IMR-90 (cell line): ENCODE data around the gene FNDC3B. TPM values are rescaled to one million over a fixed set of nuclear protein-coding genes. Genes with fewer than 3 reads are reported as not detected.

Experiments
- ATAC-seq: fragments of 200-7000 bp; cut with Tn5 transposase; 2 replicates; pipeline ENCODE4 v1.9.1; 2020; ENCODE audit warnings: low read depth, mild to moderate bottlenecking, moderate library complexity
- BruUV-seq: library from RNA; stranded (reverse); fragments of 400-500 nt; replicated peaks from 2 replicates; lab custom pipeline; 2021; lab: Mats Ljungman, UMichigan
- CTCF ChIA-PET: fragments of 300-600 bp; formaldehyde crosslinking; extraction: SDS; loops from one replicate; lab custom pipeline; 2021; ENCODE audit warnings: antibody characterized with exemption; lab: Yijun Ruan, JAX
- POLR2A ChIA-PET: fragments of 300-600 bp; sonication (Branson Sonifier 250); formaldehyde crosslinking; loops from one replicate; lab custom pipeline; 2022; ENCODE audit warnings: antibody characterized with exemption; ENCODE audit not compliant: unreplicated experiment; lab: Charles Lee
- DNase-seq: peaks from one replicate; pipeline ENCODE4 v3.0.0; 2013
- H2AFZ ChIP-seq: replicated peaks from 2 replicates; pipeline ENCODE3; 2013; ENCODE audit warnings: low read length, mild to moderate bottlenecking; ENCODE audit not compliant: poor library complexity
- H2AK5ac ChIP-seq: 2 replicates; pipeline ENCODE4 v1.6.1; 2013; ENCODE audit warnings: low read depth, low read length, inconsistent platforms
- H2AK9ac ChIP-seq: replicated peaks from 2 replicates; pipeline ENCODE3; 2013; ENCODE audit warnings: mild to moderate bottlenecking, low read depth, low read length, moderate library complexity; ENCODE audit not compliant: poor library complexity
- H2BK120ac ChIP-seq: 2 replicates; pipeline ENCODE4 v1.6.1; 2013; ENCODE audit warnings: low read depth, low read length, inconsistent platforms
- H2BK15ac ChIP-seq: 3 replicates; pipeline ENCODE4 v1.6.1; 2013; ENCODE audit warnings: low read depth, low read length, inconsistent platforms
- H2BK20ac ChIP-seq: 2 replicates; pipeline ENCODE4 v1.6.1; 2013; ENCODE audit warnings: low read depth, mild to moderate bottlenecking, inconsistent platforms, low read length, moderate library complexity
- H2BK5ac ChIP-seq: 2 replicates; pipeline ENCODE4 v1.6.1; 2013; ENCODE audit warnings: mild to moderate bottlenecking, low read depth, low read length, inconsistent platforms; ENCODE audit not compliant: poor library complexity, severe bottlenecking
- H3K14ac ChIP-seq: replicated peaks from 2 replicates; pipeline ENCODE4 v1.6.1; 2013; ENCODE audit warnings: low read depth, low read length, inconsistent platforms
- H3K18ac ChIP-seq: 2 replicates; pipeline ENCODE4 v1.6.1; 2013; ENCODE audit warnings: low read depth, low read length, control low read depth
- H3K23ac ChIP-seq: 2 replicates; pipeline ENCODE4 v1.6.1; 2013; ENCODE audit warnings: low read depth, low read length, inconsistent platforms
- H3K27ac ChIP-seq: 2 replicates; pipeline ENCODE4 v1.5.1; 2013; ENCODE audit warnings: mild to moderate bottlenecking, control low read depth, low read length; ENCODE audit not compliant: insufficient read depth
- H3K27me3 ChIP-seq: 2 replicates; pipeline ENCODE4 v1.6.1; 2013; ENCODE audit warnings: low read length; ENCODE audit not compliant: control insufficient read depth, insufficient read depth
- H3K36me3 ChIP-seq: 2 replicates; pipeline ENCODE4 v1.6.1; 2013; ENCODE audit warnings: low read length, mixed read lengths; ENCODE audit not compliant: control insufficient read depth, insufficient read depth
- H3K4ac ChIP-seq: 2 replicates; pipeline ENCODE4 v1.6.1; 2013; ENCODE audit warnings: low read depth, low read length, inconsistent platforms
- H3K4me1 ChIP-seq: 2 replicates; pipeline ENCODE4 v1.6.1; 2013; ENCODE audit warnings: low read length, mixed read lengths; ENCODE audit not compliant: control insufficient read depth, insufficient read depth
- H3K4me2 ChIP-seq: 2 replicates; pipeline ENCODE4 v1.6.1; 2013; ENCODE audit warnings: low read depth, mild to moderate bottlenecking, control low read depth, low read length, moderate library complexity
- H3K4me3 ChIP-seq: 2 replicates; pipeline ENCODE4 v1.5.1; 2013; ENCODE audit warnings: low read depth, mild to moderate bottlenecking, control low read depth, low read length, moderate library complexity; ENCODE audit not compliant: insufficient read depth
- H3K56ac ChIP-seq: 2 replicates; pipeline ENCODE4 v1.6.1; 2013; ENCODE audit warnings: low read length, inconsistent platforms; ENCODE audit not compliant: insufficient read depth; ENCODE audit errors: extremely low read depth
- H3K79me1 ChIP-seq, 2 experiments: 2 replicates each; pipeline ENCODE4 v1.6.1; 2013; ENCODE audit warnings: low read length in 2 of 2, inconsistent platforms in 1 of 2, low read depth in 1 of 2
- H3K9ac ChIP-seq: 2 replicates; pipeline ENCODE4 v1.6.1; 2013; ENCODE audit warnings: low read depth, low read length, control low read depth
- H3K9me1 ChIP-seq: 2 replicates; pipeline ENCODE4 v1.6.1; 2013; ENCODE audit warnings: low read length, inconsistent platforms; ENCODE audit not compliant: insufficient read depth
- H3K9me3 ChIP-seq: 2 replicates; pipeline ENCODE4 v1.6.1; 2013; ENCODE audit warnings: low read length; ENCODE audit not compliant: control insufficient read depth, insufficient read depth
- H4K20me1 ChIP-seq: 2 replicates; pipeline ENCODE4 v1.6.1; 2013; ENCODE audit warnings: low read length, inconsistent platforms; ENCODE audit not compliant: insufficient read depth
- H4K5ac ChIP-seq: 2 replicates; pipeline ENCODE4 v1.6.1; 2013; ENCODE audit warnings: mild to moderate bottlenecking, low read depth, low read length, control low read depth
- H4K8ac ChIP-seq, 2 experiments: 2 replicates each; pipeline ENCODE4 v1.6.1; 2013; ENCODE audit warnings: low read depth in 2 of 2, low read length in 2 of 2, control low read depth in 1 of 2, inconsistent platforms in 1 of 2
- H4K91ac ChIP-seq: 2 replicates; pipeline ENCODE4 v1.6.1; 2013; ENCODE audit warnings: low read depth, low read length, inconsistent platforms; ENCODE audit not compliant: insufficient read depth
- BHLHE40 ChIP-seq: fragments of 150-350 bp; IDR thresholded peaks from 2 replicates; pipeline ENCODE4 v1.6.1; 2016; ENCODE audit warnings: mild to moderate bottlenecking, low read depth, low read length
- CEBPB ChIP-seq: IDR thresholded peaks from 2 replicates; pipeline ENCODE4 v1.6.1; 2012; ENCODE audit warnings: low read depth, low read length, improper control_type of control experiment
- CHD1 ChIP-seq: IDR thresholded peaks from 2 replicates; pipeline ENCODE4 v1.6.1; 2012; ENCODE audit warnings: low read depth, low read length, improper control_type of control experiment
- CTCF ChIP-seq: conservative IDR thresholded peaks from 2 replicates; pipeline ENCODE4 v1.5.1; 2012; ENCODE audit warnings: mild to moderate bottlenecking, low read depth, low read length, improper control_type of control experiment
- ELK1 ChIP-seq: fragments of 150-350 bp; IDR thresholded peaks from 2 replicates; pipeline ENCODE4 v1.6.1; 2016; ENCODE audit warnings: low read depth, mild to moderate bottlenecking, low read length, moderate library complexity, borderline replicate concordance
- FOS ChIP-seq: fragments of 150-350 bp; IDR thresholded peaks from 2 replicates; pipeline ENCODE4 v1.6.1; 2016; ENCODE audit warnings: low read depth, low read length
- MAFK ChIP-seq: IDR thresholded peaks from 2 replicates; pipeline ENCODE4 v1.6.1; 2012; ENCODE audit warnings: low read depth, low read length, improper control_type of control experiment
- MAZ ChIP-seq: IDR thresholded peaks from 2 replicates; pipeline ENCODE4 v1.6.1; 2012; ENCODE audit warnings: low read depth, mild to moderate bottlenecking, low read length, improper control_type of control experiment, moderate library complexity, borderline replicate concordance
- MXI1 ChIP-seq: IDR thresholded peaks from 2 replicates; pipeline ENCODE4 v1.6.1; 2012; ENCODE audit warnings: low read depth, mild to moderate bottlenecking, low read length, moderate library complexity, borderline replicate concordance
- NFE2L2 ChIP-seq: fragments of 150-350 bp; IDR thresholded peaks from 2 replicates; pipeline ENCODE4 v1.6.1; 2016; ENCODE audit warnings: low read depth, mild to moderate bottlenecking, low read length
- POLR2A ChIP-seq: IDR thresholded peaks from 2 replicates; pipeline ENCODE4 v1.6.1; 2012; ENCODE audit warnings: mild to moderate bottlenecking, low read depth, low read length
- RAD21 ChIP-seq: IDR thresholded peaks from 2 replicates; pipeline ENCODE4 v1.6.1; 2012; ENCODE audit warnings: low read length, improper control_type of control experiment
- RCOR1 ChIP-seq: IDR thresholded peaks from 2 replicates; pipeline ENCODE4 v1.6.1; 2012; ENCODE audit warnings: mild to moderate bottlenecking, low read length, improper control_type of control experiment; ENCODE audit not compliant: insufficient replicate concordance
- SMC3 ChIP-seq: fragments of 150-350 bp; IDR thresholded peaks from 2 replicates; pipeline ENCODE4 v1.6.1; 2016; ENCODE audit warnings: low read depth, mild to moderate bottlenecking, antibody characterized with exemption, low read length, moderate library complexity
- USF2 ChIP-seq: fragments of 150-350 bp; IDR thresholded peaks from 2 replicates; pipeline ENCODE4 v1.6.1; 2017; ENCODE audit warnings: mild to moderate bottlenecking, antibody characterized with exemption, low read length, low read depth
- WGBS, 2 experiments: methylation state at CpG; one replicate each; pipeline versions ENCODE4 v1.1.5 to v1.1.7; 2013; ENCODE audit warnings: missing lambda C conversion rate in 2 of 2; ENCODE audit not compliant: insufficient read length in 1 of 2; ENCODE audit errors: extremely low coverage in 2 of 2; 5-methylcytosine and 5-hydroxymethylcytosine counted together
- dilution Hi-C: fragments of 300-500 bp; cut with HindIII; formaldehyde crosslinking; loops from one replicate; pipeline ENCODE4 v1.14.3; 2018; ENCODE audit warnings: low sequenced_read_pairs; ENCODE audit not compliant: unreplicated experiment
- in situ Hi-C: fragments of 300-500 bp; cut with MboI; formaldehyde crosslinking; loops from 3 replicates; pipeline ENCODE4 v1.14.3; 2019; ENCODE audit warnings: low sequenced_read_pairs, inconsistent platforms, mixed read lengths
- intact Hi-C: fragments of 100-400 bp; cut with micrococcal nuclease; formaldehyde crosslinking; loops from 2 replicates; pipeline ENCODE4 v1.10.0; 2022
- polyA plus RNA-seq, 3 experiments: library from polyadenylated mRNA; depleted of rRNA; stranded (reverse); fragments of >200 nt; gene quantifications; 2 replicates each; pipeline ENCODE4 v1.2.3, GENCODE V29; 2012; ENCODE audit warnings: low replicate concordance in 1 of 3
- total RNA-seq: library from RNA; depleted of rRNA; stranded (reverse); fragments of >200 nt; gene quantifications from 2 replicates; pipeline ENCODE4 v1.2.3, GENCODE V29; 2012

FNDC3B gene
- total and polyA plus RNA-seq, 2 of the 4 experiments (the other 2 are of a cell fraction): 23.9 to 150 TPM

- ChIA-PET CTCF (interaction anchor here (1.1 to 2.6 kb wide), 2 partner anchors 19 to 33 kb away, joined by 3 to 6 read pairs; no protein-coding TSS in a partner anchor), POLR2A (no interaction called here)
- no peak overlapping the region; the same call in 1 of the 2 replicates for H3K23ac ChIP-seq
- H3K14ac ChIP-seq: 0 out of 2 replicates have a peak overlapping the region, but pooled peaks have one; percentile 79
- H2BK120ac ChIP-seq: peak overlapping the region; percentile 48; the same call in 1 of the 2 replicates
- peaks cover 19% of the 10 kb centered on the region for H3K4me1 ChIP-seq
- peaks cover 12% of the 10 kb centered on the region for H3K9me1 ChIP-seq
- H2AFZ ChIP-seq: no peak overlapping the region
- peak; percentile 96 for DNase-seq
- H3K18ac ChIP-seq: peak overlapping the region; percentile 55
- H3K9ac ChIP-seq: no peak overlapping the region
- peaks cover 55% of the 10 kb centered on the region for H4K20me1 ChIP-seq
- no peaks in the 10 kb centered on the region for H3K9me3 ChIP-seq
- peak overlapping the region; percentile 42; the same call in 1 of the 2 replicates for H3K4me2 ChIP-seq
- H2AK9ac ChIP-seq: no peak overlapping the region
- peak; percentile 64 for ATAC-seq
- H3K4ac ChIP-seq: peak overlapping the region; percentile 1; the same call in 1 of the 2 replicates
- H2BK15ac ChIP-seq: no peak overlapping the region
- no peaks in the 10 kb centered on the region for H3K27me3 ChIP-seq
- BruUV-seq: no TSS peak
- H2AK5ac ChIP-seq: no peak overlapping the region
- 0 out of 2 replicates have a peak, but pooled peaks cover 1% of the 10 kb centered on the region for H3K36me3 ChIP-seq
- in situ Hi-C loops (no loop called here), dilution Hi-C loops (no loop called here), intact Hi-C loops (loop anchor here (10.0 kb wide), 1 partner anchor 157 kb away; no protein-coding TSS in a partner anchor)
- H2BK5ac ChIP-seq: peak overlapping the region; percentile 90
- no peak overlapping the region for H3K4me3 ChIP-seq
- H4K91ac ChIP-seq: peak overlapping the region; percentile 64; the same call in 1 of the 2 replicates
- 0 out of 2 replicates have a peak overlapping the region, but pooled peaks have one; percentile 32 for H4K5ac ChIP-seq
- peak overlapping the region; percentile 31; the same call in 1 of the 2 replicates for H3K27ac ChIP-seq
- H3K79me1 ChIP-seq: peaks cover 28 to 79% of the 10 kb centered on the region in 2 experiments
- peak overlapping the region in 1 of 2 experiments; percentile 84; a peak in 2 of 4 replicates for H4K8ac ChIP-seq
- H2BK20ac ChIP-seq: no peak overlapping the region
- no CpG with 5 or more reads among the region's 3 CpGs for WGBS, 2 experiments
- H3K56ac ChIP-seq: peak overlapping the region; percentile 59; the same call in 1 of the 2 replicates
- TF ChIP-seq CHD1 (no peak), RAD21 (peak; percentile 36; the same call in 1 of the 2 replicates), CTCF (peak; percentile 20; the same call in 1 of the 2 replicates), MAFK (no peak), USF2 (no peak), MXI1 (no peak), CEBPB (peak; percentile 59; the same call in 1 of the 2 replicates), SMC3 (no peak), FOS (no peak), POLR2A (no peak), RCOR1 (peak; percentile 14), BHLHE40 (no peak), ELK1 (no peak), MAZ (no peak), NFE2L2 (no peak)
Observed at GRCh38 chr3:172201870-172202236, 162.5 kb downstream of the FNDC3B start.
